HAP-1 (cell line): ENCODE measurements around the gene POLE3.
"Not testable (repeated sequence)": the region's sequence is repeated elsewhere in the genome, so short reads cannot be mapped to it uniquely, and the experiment has no call there.

Experiments used
- DNase-seq, 2 experiments: peaks; one replicate each; pipeline ENCODE4 v3.0.0-alpha.2; 2016 to 2020; ENCODE audit warnings: low spot score in 2 of 2
- H3K27me3 ChIP-seq: fragments of 250-450 bp; sonication (Bioruptor Pico); 2 replicates; pipeline ENCODE4 v1.5.1; 2020; ENCODE audit warnings: low read depth, mild to moderate bottlenecking, moderate library complexity
- H3K36me3 ChIP-seq: fragments of 250-450 bp; sonication (Bioruptor Pico); replicated peaks from 2 replicates; pipeline ENCODE4 v1.5.1; 2020; ENCODE audit warnings: mild to moderate bottlenecking
- H3K4me1 ChIP-seq: fragments of 250-450 bp; sonication (Bioruptor Pico); 2 replicates; pipeline ENCODE4 v1.5.1; 2020; ENCODE audit warnings: mild to moderate bottlenecking
- H3K4me3 ChIP-seq: fragments of 250-450 bp; sonication (Bioruptor Pico); 2 replicates; pipeline ENCODE4 v1.5.1; 2020; ENCODE audit warnings: mild to moderate bottlenecking, moderate library complexity
- H3K9me3 ChIP-seq: fragments of 250-450 bp; sonication (Bioruptor Pico); 2 replicates; pipeline ENCODE4 v1.5.1; 2020; ENCODE audit warnings: mild to moderate bottlenecking, moderate library complexity
- in situ Hi-C: fragments of 300-500 bp; cut with MboI; formaldehyde crosslinking; loops from 3 replicates; pipeline ENCODE4 v1.14.3; 2020; ENCODE audit warnings: low sequenced_read_pairs, inconsistent platforms, mixed read lengths

The POLE3 gene

DNA sequence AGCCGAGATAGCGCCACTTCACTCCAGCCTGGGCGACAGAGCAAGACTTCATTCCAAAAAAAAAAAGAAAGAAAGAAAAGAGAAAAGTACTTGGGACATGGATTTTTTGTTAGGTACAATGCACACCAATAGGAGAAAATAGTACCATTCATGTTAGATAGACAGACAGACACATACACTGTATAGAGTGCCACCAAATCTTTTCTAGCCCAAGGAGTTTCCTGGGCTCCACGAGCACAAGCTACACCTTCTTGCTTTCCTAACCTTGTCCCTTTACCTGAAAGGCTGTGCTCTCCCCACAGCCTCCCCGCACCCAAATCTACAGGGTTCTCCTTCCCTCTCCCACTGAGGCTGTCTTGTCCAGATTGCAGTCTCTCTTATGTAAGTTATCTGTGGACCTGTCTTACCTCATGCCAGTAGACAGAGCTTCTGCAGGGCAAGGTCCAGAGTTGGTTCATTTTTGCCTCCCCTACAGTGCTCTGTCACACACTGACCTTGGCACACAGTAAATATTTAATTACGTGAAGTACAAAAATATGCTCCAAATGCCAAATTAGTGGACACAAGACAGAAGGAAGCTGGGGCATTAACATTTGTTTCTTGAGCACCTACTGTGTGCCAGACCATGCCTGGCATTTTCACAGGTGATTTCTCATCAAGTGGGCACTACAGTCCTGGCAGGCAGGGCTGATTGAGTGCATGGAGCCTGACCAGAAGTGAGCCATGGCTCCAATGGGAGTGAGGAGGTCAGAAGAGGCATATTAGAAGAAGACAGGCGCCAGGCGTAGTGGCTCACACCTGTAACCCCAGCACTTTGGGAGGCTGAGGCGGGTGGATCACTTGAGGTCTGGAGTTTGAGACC, 15.2 kb downstream of the POLE3 start:
- H3K27me3 ChIP-seq, result no peaks in the 10 kb centered on the region
- no peak for DNase-seq
- H3K4me1 ChIP-seq, result peaks cover 8% of the 10 kb centered on the region; the same call in 1 of the 2 replicates
- H3K36me3 ChIP-seq, result no peaks in the 10 kb centered on the region
- no peaks in the 10 kb centered on the region for H3K9me3 ChIP-seq
- no peak overlapping the region for H3K4me3 ChIP-seq
- in situ Hi-C loops, result no loop called here

DNA sequence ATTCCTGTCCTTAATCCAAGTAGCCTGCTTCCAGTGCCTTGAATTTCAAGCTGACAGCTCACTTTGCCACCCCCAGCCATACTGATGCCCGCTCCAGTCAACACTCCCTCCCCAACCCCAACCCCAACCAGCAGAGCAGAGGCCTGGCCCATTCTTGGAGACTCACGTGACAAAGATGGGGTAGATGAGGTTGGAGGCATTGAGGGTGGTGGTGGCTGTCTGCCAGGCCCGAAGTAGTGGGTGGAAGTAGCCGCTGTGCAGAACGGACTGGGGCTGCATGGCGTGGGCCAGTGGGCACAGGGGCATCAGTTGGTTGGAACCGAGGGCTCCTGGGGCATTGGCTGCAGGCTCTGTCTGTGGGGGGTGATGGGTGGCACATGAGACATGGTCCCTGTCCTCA, 17.2 kb downstream of the POLE3 start:
- Histone ChIP-seq H3K4me3 (no peak overlapping the region), H3K36me3 (peaks cover 5% of the 10 kb centered on the region), H3K4me1 (no peaks in the 10 kb centered on the region), H3K9me3 (no peaks in the 10 kb centered on the region), H3K27me3 (no peaks in the 10 kb centered on the region)
- no peak for DNase-seq
- in situ Hi-C loops, result no loop called here

DNA sequence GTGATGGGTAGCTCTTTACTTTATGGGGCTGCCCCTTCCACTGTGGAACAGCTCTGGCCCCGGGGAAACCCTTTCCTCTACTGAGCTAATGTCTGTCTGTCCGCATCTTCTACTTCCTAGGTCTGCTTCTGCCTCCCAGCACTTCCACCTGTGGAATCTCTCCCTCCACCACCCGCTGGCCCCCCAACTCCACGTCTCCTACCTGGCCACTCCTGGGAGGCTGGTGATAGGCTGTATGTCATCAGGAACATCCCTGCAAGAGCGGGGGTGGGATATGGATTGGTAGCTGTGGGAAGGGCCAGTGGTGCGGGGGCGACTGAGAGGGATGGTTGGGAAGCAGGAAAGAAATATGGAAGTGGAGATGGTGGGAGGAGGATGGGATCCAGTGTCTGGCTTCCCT, 18.6 kb downstream of the POLE3 start:
- no peak overlapping the region for H3K4me3 ChIP-seq
- peaks cover 6% of the 10 kb centered on the region for H3K36me3 ChIP-seq
- H3K4me1 ChIP-seq, result no peaks in the 10 kb centered on the region
- no peaks in the 10 kb centered on the region for H3K27me3 ChIP-seq
- H3K9me3 ChIP-seq, result no peaks in the 10 kb centered on the region
- in situ Hi-C loops, result no loop called here
- DNase-seq, result no peak

DNA sequence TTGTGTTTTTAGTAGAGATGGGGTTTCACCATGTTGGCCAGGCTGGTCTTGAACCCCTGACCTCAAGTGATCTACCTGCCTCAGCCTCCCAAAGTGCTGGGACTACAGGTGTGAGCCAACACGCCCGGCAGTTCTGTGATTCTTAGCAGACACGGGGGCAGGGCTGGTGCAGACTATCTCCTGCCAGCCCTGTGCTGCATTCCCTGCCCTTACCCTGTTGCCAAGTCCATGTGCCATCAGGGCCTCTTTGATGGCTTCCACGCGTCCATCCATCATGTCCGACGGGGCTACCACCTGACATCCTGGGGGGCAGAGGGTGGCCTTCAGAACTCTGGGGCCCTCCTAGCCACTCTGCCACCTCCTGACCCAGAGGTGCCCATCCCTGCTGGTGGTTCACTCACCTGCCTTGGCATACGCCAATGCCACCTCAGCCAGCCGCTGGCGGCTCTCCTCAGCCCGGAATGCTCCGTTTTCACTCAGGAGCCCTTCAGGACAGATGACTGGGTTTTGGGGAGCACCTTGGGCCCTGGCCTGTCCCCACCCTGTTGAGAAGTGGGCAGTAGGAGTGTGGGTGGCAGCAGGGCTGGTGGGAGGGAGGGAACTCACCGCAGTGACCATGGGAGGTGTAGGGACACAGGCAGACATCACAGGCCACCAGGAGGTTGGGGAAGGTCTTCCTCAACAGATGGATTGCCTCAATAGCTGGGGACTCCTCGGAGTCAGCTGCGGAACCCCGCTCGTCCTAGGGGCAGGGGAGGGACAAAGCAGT, 20.1 kb downstream of the POLE3 start:
- Histone ChIP-seq H3K4me3 (no peak overlapping the region), H3K36me3 (peaks cover 6% of the 10 kb centered on the region), H3K4me1 (no peaks in the 10 kb centered on the region), H3K27me3 (no peaks in the 10 kb centered on the region), H3K9me3 (no peaks in the 10 kb centered on the region)
- in situ Hi-C loops, result no loop called here
- DNase-seq, result no peak

DNA sequence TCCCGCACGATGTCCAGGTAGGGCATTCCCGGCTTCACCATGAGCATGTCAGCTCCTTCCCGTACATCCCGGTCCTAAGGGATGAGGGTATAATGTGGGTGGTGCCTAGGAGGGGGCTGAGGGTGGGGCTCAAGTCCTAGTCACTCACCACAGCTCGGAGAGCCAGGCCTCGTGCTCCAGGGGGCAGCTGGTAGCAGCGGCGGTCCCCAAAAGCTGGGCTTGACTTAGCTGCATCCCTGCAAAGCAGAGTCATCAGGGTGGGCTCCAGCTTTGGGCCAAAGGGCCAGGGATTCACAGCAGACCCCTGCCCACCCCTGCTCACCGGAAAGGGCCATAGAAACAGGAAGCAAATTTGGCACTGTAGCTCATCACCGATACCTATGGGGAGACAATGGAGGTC, 21.0 kb downstream of the POLE3 start:
- Histone ChIP-seq H3K4me3 (no peak overlapping the region), H3K9me3 (no peaks in the 10 kb centered on the region), H3K36me3 (peaks cover 6% of the 10 kb centered on the region), H3K4me1 (no peaks in the 10 kb centered on the region), H3K27me3 (no peaks in the 10 kb centered on the region)
- in situ Hi-C loops, result no loop called here
- DNase-seq, result no peak

DNA sequence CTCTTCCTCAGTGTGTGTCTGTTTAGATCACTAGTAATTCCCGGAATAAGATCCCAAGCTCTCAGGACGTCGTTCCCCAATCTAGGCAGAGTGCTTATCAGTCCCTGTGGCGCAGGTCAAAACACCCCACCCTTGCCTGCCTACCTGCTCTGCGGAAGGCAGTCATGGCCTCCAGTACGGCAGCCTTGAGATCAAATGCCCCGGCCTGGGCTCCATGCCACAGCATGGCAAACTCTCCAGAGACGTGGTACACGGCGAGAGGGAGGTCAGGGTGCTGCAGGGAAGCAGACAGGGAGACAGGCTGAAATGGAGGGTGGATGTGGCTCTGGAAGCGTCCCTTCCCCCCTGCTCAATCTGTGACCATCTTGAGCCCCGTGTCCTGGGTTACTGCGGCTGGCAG, 21.6 kb downstream of the POLE3 start:
- Histone ChIP-seq H3K27me3 (no peaks in the 10 kb centered on the region), H3K9me3 (no peaks in the 10 kb centered on the region), H3K4me3 (no peak overlapping the region), H3K36me3 (peaks cover 6% of the 10 kb centered on the region), H3K4me1 (no peaks in the 10 kb centered on the region)
- in situ Hi-C loops, result no loop called here
- DNase-seq, result no peak

DNA sequence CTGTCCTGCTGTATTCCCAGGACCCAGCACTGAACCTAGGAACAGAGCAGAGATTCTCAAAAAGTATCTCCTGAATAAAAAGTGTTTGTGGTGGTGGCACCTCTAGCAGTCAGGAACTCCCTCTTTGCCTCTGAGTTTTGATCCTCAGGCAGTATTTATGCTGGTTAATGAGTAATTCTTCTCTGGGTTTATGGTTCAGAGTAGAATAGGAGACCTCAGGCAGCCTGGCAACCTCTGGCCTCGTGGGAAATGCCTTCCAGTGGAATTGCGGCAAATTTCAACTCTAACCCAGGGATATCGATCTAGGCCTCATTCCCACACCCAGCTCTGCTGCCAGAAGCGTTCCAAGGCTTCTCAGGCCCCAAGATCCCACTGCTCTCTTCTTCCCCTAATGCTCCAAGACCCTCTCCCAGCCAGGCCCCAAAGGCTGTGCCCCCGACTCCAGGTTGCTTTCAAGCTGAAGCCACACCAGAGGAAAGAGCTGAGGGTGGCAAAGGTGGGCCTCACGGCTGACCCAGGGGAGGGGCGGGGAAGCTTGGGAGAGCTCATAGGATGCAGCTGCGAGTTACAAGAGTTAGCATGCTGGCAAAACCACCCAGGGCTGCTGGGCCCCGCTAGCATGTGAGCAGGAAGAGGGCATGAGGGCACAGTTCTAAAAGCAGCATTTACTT, 22.8 kb downstream of the POLE3 start:
- H3K4me3 ChIP-seq, result no peak overlapping the region
- peaks cover 6% of the 10 kb centered on the region for H3K36me3 ChIP-seq
- no peaks in the 10 kb centered on the region for H3K27me3 ChIP-seq
- no peak for DNase-seq
- in situ Hi-C loops, result no loop called here
- H3K4me1 ChIP-seq, result no peaks in the 10 kb centered on the region
- H3K9me3 ChIP-seq, result no peaks in the 10 kb centered on the region

DNA sequence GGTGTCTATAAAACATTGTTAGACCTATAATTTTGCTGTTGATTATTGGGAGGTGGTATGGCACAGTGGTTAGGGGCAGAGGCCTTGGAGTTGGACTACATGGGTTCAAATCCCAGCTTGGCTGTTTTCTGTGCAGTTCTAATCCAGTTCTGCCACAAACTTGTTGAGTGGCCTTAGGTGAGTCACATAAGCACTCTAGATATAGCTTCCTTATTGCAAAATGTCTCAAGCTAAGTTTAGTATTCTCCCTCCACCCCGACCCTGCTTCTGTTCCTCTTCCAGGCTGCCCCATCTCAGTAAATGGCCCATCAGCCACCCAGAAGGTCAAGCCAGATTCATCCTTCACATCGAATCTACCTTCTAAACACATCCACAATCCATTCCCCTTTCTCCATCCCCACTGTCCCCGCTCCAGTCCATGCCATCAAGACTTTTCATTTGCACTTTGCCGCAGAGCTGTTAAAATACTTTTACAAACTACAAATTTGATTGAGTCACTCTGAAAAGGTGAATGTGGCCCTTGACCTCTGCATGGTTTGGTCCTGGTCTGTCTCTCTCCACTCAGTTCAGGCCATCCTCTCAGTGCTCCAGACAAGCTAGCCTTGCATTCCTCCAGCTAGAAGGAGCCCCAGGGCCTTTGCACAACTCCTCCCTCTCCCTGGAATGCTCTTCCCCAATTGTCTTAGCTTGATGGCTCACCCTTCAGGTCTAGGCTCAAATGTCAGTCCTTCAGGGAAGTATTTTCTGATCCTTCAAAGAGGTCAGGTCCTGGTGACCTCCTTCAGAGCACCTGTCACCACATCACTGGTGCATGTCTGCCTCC, 23.7 kb downstream of the POLE3 start:
- no peak for DNase-seq
- in situ Hi-C loops, result no loop called here
- no peaks in the 10 kb centered on the region for H3K4me1 ChIP-seq
- no peak overlapping the region for H3K4me3 ChIP-seq
- H3K9me3 ChIP-seq, result no peaks in the 10 kb centered on the region
- H3K36me3 ChIP-seq, result peaks cover 6% of the 10 kb centered on the region
- H3K27me3 ChIP-seq, result no peaks in the 10 kb centered on the region

DNA sequence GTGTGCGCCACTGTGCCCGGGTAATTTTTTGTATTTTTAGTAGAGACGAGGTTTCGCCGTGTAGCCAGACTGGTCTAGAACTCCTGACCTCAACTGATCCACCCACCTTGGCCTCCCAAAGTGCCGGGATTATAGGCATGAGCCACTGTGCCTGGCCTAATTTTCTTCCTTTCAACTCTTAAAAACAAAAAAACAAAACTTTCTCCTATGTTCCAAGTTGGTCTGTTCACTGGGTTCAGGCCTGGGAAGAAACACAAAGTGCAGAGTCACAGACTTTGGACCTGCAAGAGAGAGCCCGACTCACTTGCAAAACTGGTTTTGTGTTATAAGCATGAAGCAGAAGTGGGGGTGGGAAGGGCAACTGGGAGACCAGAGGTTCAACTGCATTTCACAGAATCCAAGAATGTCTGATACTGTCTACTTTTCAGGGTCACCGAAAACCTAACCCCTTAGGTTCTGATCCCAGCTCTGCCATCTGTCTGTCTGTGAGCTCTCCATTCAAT, 28.5 kb downstream of the POLE3 start:
- in situ Hi-C loops, result no loop called here
- DNase-seq, result no peak
- no peaks in the 10 kb centered on the region for H3K27me3 ChIP-seq

DNA sequence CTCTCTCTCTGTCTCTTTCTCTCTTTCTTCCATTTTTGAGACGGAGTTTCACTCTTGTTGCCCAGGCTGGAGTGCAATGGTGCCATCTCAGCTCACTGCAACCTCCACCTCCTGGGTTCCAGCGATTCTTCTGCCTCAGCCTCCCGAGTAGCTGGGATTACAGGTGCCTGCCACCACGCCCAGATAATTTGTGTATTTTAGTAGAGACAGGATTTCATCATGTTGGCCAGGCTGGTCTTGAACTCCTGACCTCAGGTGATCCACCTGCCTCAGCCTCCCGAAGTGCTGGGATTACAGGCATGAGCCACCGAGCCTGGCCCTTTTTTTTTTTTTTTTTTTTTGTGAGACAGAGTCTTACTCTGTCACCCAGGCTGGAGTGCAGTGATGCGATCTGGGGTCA, 29.0 kb downstream of the POLE3 start:
- in situ Hi-C loops, H3K4me1 ChIP-seq, H3K27me3 ChIP-seq, H3K36me3 ChIP-seq, H3K9me3 ChIP-seq, DNase-seq, H3K4me3 ChIP-seq: not testable (repeated sequence)

More for the DNA sequence above, 28.5 kb downstream of the POLE3 start:
- Histone ChIP-seq H3K9me3 (no peaks in the 10 kb centered on the region), H3K36me3 (no peaks in the 10 kb centered on the region), H3K4me1 (0 out of 2 replicates have a peak, but pooled peaks cover 3% of the 10 kb centered on the region), H3K4me3 (no peak overlapping the region)

DNA sequence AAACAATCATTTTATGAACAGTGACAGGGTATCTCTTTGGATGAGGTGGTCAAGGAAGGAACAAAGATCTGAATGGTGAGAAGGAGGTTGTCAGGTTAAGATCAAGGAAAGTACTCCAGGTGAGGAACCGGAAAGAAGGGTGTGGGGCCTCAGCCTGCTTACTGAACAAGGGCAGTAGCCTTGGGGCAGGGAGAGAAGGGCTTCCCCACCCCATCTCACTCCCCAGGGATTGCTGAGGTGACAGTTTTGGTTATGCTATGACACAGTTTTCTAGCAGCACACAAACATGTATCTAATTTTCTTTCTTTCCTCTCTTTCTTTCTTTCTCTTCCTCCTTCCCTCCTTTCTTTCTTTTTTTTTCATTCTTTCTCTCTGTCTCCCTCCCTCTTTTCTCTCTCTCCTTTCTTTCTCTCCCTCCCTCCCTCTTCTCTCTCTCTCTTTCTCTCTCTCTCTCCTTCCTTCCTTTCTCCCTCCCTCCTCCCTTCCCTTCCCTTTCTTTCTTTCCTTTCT, 29.6 kb downstream of the POLE3 start:
- DNase-seq, result no peak
- H3K9me3 ChIP-seq, result no peaks in the 10 kb centered on the region
- in situ Hi-C loops, result no loop called here
- H3K27me3 ChIP-seq, result no peaks in the 10 kb centered on the region
- H3K36me3 ChIP-seq, result no peaks in the 10 kb centered on the region
- 0 out of 2 replicates have a peak, but pooled peaks cover 3% of the 10 kb centered on the region for H3K4me1 ChIP-seq
- no peak overlapping the region for H3K4me3 ChIP-seq

DNA sequence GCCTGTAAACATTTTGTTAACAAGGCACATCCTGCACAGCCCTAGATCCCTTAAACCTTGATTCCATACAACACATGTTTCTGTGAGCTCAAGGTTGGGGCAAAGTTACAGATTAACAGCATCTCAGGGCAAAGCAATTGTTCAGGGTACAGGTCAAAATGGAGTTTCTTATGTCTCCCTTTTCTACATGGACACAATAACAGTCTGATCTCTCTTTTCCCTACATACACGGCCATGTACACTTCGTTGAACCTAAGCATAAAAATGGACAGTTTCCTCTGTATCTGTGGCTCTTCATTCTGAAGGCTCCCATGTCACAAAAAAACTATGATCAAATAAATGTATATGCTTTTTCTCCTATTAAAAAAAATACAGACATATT, 30.7 kb downstream of the POLE3 start:
- H3K4me3 ChIP-seq, H3K36me3 ChIP-seq, H3K9me3 ChIP-seq, in situ Hi-C loops, H3K4me1 ChIP-seq, H3K27me3 ChIP-seq, DNase-seq: not testable (repeated sequence)
